ENCODE data around the gene TMEM178A.
A peak's percentile ranks its signal among the peaks of the same experiment; 100 is the strongest.

TMEM178A gene

DNA sequence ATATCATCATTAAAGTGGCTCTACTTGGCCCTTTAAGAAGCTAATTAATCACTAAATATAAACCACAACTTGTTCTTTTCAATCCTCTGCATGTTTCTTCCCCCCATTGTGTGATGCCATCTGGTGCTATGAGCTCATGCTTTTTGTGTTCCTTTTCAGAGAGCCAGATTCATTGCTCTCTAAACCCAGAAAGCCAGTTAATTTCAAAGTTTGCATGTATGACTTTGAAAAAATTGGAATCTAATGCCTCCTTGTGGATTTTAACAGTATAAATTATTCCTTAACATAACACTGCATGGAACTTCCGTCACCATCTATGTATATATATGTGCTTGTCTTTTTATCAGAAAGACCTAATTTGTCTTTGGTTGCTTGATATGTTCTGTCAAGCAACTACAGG, 31.1 kb downstream of the TMEM178A start:
- Histone ChIP-seq H3K36me3 (ENCODE audit: control insufficient read depth, low read length) (no peaks in the 10 kb centered on the region), H3K27ac (ENCODE audit: low read depth, low read length) (no peak overlapping the region), H3K4me3 (ENCODE audit: low read length) (no peak overlapping the region), H3F3A (ENCODE audit: control insufficient read depth, insufficient read depth) (no peaks in the 10 kb centered on the region), H3K27me3 (ENCODE audit: control insufficient read depth, low read length) (no peaks in the 10 kb centered on the region; the same call in 1 of the 2 replicates), H3K79me2 (ENCODE audit: control insufficient read depth, low read length) (no peaks in the 10 kb centered on the region), H3K4me1 (ENCODE audit: control insufficient read depth, low read length) (no peaks in the 10 kb centered on the region), H3K9me2 (replicated peaks; ENCODE audit: control insufficient read depth, low read length) (no peaks in the 10 kb centered on the region), H4K20me1 (ENCODE audit: control insufficient read depth, insufficient read depth, low read depth, low read length) (no peaks in the 10 kb centered on the region), H3K4me2 (ENCODE audit: low read length) (no peak overlapping the region), H3K9me3 (ENCODE audit: control insufficient read depth, insufficient read depth, low read length) (peaks cover 5% of the 10 kb centered on the region; the same call in 1 of the 2 replicates)
- no peak for TF ChIP-seq EZH2phosphoT487 (IDR thresholded peaks at IDR 0.05; ENCODE audit: borderline replicate concordance, low read length)
- TF ChIP-seq CTCF (IDR thresholded peaks at IDR 0.05; ENCODE audit: low read depth, low read length, poor library complexity, severe bottlenecking), result peak; percentile 22

DNA sequence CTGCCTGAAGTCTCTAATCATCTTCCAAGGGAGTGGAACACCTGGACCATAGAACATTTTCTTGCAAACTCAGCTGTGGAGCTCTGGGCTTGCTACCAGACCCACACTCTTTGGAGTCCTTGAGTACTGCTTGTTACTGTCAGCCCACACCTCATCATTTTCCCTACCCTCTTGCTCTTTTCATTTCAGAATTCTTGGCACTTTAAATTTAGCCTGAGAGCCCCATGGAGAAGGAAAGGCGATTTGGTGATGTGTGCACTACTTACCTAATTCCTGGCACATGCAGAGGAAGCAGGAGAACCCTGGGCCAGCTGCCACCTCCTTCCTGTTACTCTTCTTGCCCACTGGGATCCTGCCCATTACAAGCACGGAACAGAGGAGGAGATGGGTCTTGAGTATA, 31.7 kb downstream of the TMEM178A start:
- TF ChIP-seq CTCF (IDR thresholded peaks at IDR 0.05; ENCODE audit: low read depth, low read length, poor library complexity, severe bottlenecking), result no peak
- TF ChIP-seq EZH2phosphoT487 (IDR thresholded peaks at IDR 0.05; ENCODE audit: borderline replicate concordance, low read length), result no peak
- no peaks in the 10 kb centered on the region for H4K20me1 ChIP-seq (ENCODE audit: control insufficient read depth, insufficient read depth, low read depth, low read length)
- no peak overlapping the region for H3K27ac ChIP-seq (ENCODE audit: low read depth, low read length)
- H3K9me2 ChIP-seq (replicated peaks; ENCODE audit: control insufficient read depth, low read length), result no peaks in the 10 kb centered on the region
- H3K27me3 ChIP-seq (ENCODE audit: control insufficient read depth, low read length), result no peaks in the 10 kb centered on the region; the same call in 1 of the 2 replicates
- no peaks in the 10 kb centered on the region for H3K79me2 ChIP-seq (ENCODE audit: control insufficient read depth, low read length)
- no peaks in the 10 kb centered on the region for H3K36me3 ChIP-seq (ENCODE audit: control insufficient read depth, low read length)
- no peaks in the 10 kb centered on the region for H3K4me1 ChIP-seq (ENCODE audit: control insufficient read depth, low read length)
- H3K9me3 ChIP-seq (ENCODE audit: control insufficient read depth, insufficient read depth, low read length), result peaks cover 5% of the 10 kb centered on the region; the same call in 1 of the 2 replicates
- H3K4me3 ChIP-seq (ENCODE audit: low read length), result no peak overlapping the region
- H3F3A ChIP-seq (ENCODE audit: control insufficient read depth, insufficient read depth), result no peaks in the 10 kb centered on the region
- no peak overlapping the region for H3K4me2 ChIP-seq (ENCODE audit: low read length)

DNA sequence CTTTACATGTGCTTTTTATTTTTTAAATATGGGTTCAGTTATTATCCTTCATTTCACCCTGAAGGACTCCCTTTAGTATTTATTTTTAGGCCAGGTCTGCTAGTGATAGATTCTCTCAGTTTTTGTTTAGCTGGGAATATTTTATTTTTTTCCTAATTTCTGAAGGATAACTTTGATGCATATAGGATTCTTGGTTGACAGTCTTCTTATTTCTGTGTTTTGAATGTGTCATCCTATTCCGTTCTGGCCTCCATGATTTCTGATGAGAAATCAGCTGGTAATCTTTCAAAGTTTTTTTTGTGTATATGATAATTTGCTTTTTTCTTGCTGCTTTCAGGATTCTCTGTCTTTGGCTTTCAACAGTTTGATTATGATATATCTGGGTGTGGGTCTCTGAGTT, 35.4 kb downstream of the TMEM178A start:
- H3K9me2 ChIP-seq (replicated peaks; ENCODE audit: control insufficient read depth, low read length), result no peaks in the 10 kb centered on the region
- no peaks in the 10 kb centered on the region for H3K4me1 ChIP-seq (ENCODE audit: control insufficient read depth, low read length)
- TF ChIP-seq EZH2phosphoT487 (IDR thresholded peaks at IDR 0.05; ENCODE audit: borderline replicate concordance, low read length) (no peak), CTCF (IDR thresholded peaks at IDR 0.05; ENCODE audit: low read depth, low read length, poor library complexity, severe bottlenecking) (no peak)
- no peaks in the 10 kb centered on the region for H3K36me3 ChIP-seq (ENCODE audit: control insufficient read depth, low read length)
- H3K9me3 ChIP-seq (ENCODE audit: control insufficient read depth, insufficient read depth, low read length), result peaks cover 5% of the 10 kb centered on the region; the same call in 1 of the 2 replicates
- H4K20me1 ChIP-seq (ENCODE audit: control insufficient read depth, insufficient read depth, low read depth, low read length), result no peaks in the 10 kb centered on the region
- 0 out of 2 replicates have a peak, but pooled peaks cover 4% of the 10 kb centered on the region for H3K27me3 ChIP-seq (ENCODE audit: control insufficient read depth, low read length)
- H3K4me2 ChIP-seq (ENCODE audit: low read length), result no peak overlapping the region
- H3K4me3 ChIP-seq (ENCODE audit: low read length), result no peak overlapping the region
- H3K79me2 ChIP-seq (ENCODE audit: control insufficient read depth, low read length), result no peaks in the 10 kb centered on the region
- H3F3A ChIP-seq (ENCODE audit: control insufficient read depth, insufficient read depth), result no peaks in the 10 kb centered on the region
- no peak overlapping the region for H3K27ac ChIP-seq (ENCODE audit: low read depth, low read length)
